B cell (primary cell): Measurements from ENCODE around the gene PRSS48.

ENCODE experiments used
- EZH2 ChIP-seq: IDR thresholded peaks from 2 replicates; pipeline ENCODE4 v1.6.1; 2012; ENCODE audit warnings: borderline replicate concordance, low read depth, mild to moderate bottlenecking, moderate library complexity, low read length; ENCODE audit not compliant: insufficient read depth, poor library complexity, severe bottlenecking
- TF ChIP-seq, protein P1 (sequence below): fragments of 200-600 bp; IDR thresholded peaks from one replicate; pipeline ENCODE4 v1.8.0; 2022; ENCODE audit warnings: antibody characterized with exemption, mild to moderate bottlenecking

DNA sequence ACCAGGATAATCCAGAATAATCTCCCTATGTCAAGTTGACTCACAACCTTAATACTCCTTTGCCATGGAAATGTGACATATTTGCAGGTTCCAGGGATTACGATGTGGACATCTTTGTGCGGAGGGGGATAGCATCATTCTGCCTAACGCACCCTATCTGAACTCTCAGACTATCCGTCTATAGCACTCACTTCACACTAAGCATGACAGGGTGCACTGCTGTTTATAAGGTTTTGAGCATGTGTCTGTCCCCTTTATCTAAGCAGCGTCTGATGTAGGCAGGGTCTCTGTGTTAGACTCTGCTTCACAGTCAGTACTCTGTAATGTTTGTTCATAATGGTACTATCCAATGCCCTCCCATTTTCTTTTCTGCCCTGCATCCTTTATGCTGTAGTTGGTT, 43.4 kb upstream of the PRSS48 start:
- TF ChIP-seq, protein P1, sequence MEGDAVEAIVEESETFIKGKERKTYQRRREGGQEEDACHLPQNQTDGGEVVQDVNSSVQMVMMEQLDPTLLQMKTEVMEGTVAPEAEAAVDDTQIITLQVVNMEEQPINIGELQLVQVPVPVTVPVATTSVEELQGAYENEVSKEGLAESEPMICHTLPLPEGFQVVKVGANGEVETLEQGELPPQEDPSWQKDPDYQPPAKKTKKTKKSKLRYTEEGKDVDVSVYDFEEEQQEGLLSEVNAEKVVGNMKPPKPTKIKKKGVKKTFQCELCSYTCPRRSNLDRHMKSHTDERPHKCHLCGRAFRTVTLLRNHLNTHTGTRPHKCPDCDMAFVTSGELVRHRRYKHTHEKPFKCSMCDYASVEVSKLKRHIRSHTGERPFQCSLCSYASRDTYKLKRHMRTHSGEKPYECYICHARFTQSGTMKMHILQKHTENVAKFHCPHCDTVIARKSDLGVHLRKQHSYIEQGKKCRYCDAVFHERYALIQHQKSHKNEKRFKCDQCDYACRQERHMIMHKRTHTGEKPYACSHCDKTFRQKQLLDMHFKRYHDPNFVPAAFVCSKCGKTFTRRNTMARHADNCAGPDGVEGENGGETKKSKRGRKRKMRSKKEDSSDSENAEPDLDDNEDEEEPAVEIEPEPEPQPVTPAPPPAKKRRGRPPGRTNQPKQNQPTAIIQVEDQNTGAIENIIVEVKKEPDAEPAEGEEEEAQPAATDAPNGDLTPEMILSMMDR = no peak
- no peak for TF ChIP-seq EZH2
